Karpas-422 (cell line): Measurements from ENCODE around the gene PRDM8. TPM values are rescaled to one million over a fixed set of nuclear protein-coding genes. Genes with fewer than 3 reads are reported as not detected.

Source experiments
- DNase-seq: peaks from one replicate; pipeline ENCODE4 v3.0.0-alpha.2; 2015
- H2AFZ ChIP-seq: fragments of 200-600 bp; sonication (generic); 2 replicates; pipeline ENCODE4 v1.6.1; 2014; ENCODE audit warnings: antibody characterized with exemption, low read length, mixed read lengths
- H3K27ac ChIP-seq: fragments of 200-600 bp; sonication (generic); 2 replicates; pipeline ENCODE4 v1.5.1; 2014; ENCODE audit warnings: mild to moderate bottlenecking, low read length, moderate library complexity
- H3K27me3 ChIP-seq: fragments of 200-600 bp; sonication (generic); 2 replicates; pipeline ENCODE4 v1.6.1; 2014; ENCODE audit warnings: low read length, mixed read lengths
- H3K36me3 ChIP-seq: fragments of 200-600 bp; sonication (generic); 2 replicates; pipeline ENCODE4 v1.6.1; 2014; ENCODE audit warnings: low read length, mixed read lengths; ENCODE audit not compliant: insufficient read depth
- H3K4me1 ChIP-seq: fragments of 200-600 bp; sonication (generic); 2 replicates; pipeline ENCODE4 v1.6.1; 2014; ENCODE audit warnings: mild to moderate bottlenecking, low read length, mixed read lengths
- H3K4me2 ChIP-seq: fragments of 200-600 bp; sonication (generic); 2 replicates; pipeline ENCODE4 v1.6.1; 2014; ENCODE audit warnings: low read length, low read depth, mild to moderate bottlenecking; ENCODE audit not compliant: poor library complexity, severe bottlenecking
- H3K4me3 ChIP-seq: fragments of 200-600 bp; sonication (generic); 2 replicates; pipeline ENCODE4 v1.5.1; 2014; ENCODE audit warnings: mild to moderate bottlenecking, antibody characterized with exemption, low read length, mixed read lengths
- H3K79me2 ChIP-seq: fragments of 200-600 bp; sonication (generic); 2 replicates; pipeline ENCODE4 v1.6.1; 2014; ENCODE audit warnings: mild to moderate bottlenecking, low read length, mixed read lengths
- H3K9ac ChIP-seq: fragments of 200-600 bp; sonication (generic); 2 replicates; pipeline ENCODE4 v1.6.0; 2014; ENCODE audit warnings: low read length
- H3K9me2 ChIP-seq: fragments of 200-600 bp; sonication (generic), shearing (Covaris generic); replicated peaks from 2 replicates; pipeline ENCODE4 v1.6.0; 2014; ENCODE audit warnings: mild to moderate bottlenecking, low read length, moderate library complexity; ENCODE audit not compliant: insufficient read depth
- H3K9me3 ChIP-seq: fragments of 300-700, 200-600 bp; sonication (generic); 2 replicates; pipeline ENCODE4 v1.6.1; 2014; ENCODE audit warnings: low read length, mixed read lengths
- H4K20me1 ChIP-seq: fragments of 200-600 bp; sonication (generic); 2 replicates; pipeline ENCODE4 v1.6.1; 2014; ENCODE audit warnings: mild to moderate bottlenecking, antibody characterized with exemption, low read length, low read depth; ENCODE audit not compliant: insufficient read depth
- total RNA-seq: library from RNA; depleted of rRNA; stranded (reverse); fragments of >200 nt; shearing (Covaris generic); gene quantifications from 2 replicates; pipeline ENCODE4 v1.2.3, GENCODE V29; 2014; ENCODE audit warnings: low replicate concordance

PRDM8 gene
- total RNA-seq, 1 experiment from 2014 or later, result not detected

GRCh38 chr4:80231180-80231579, 33.9 kb downstream of the PRDM8 start:
- no peaks in the 10 kb centered on the region for H4K20me1 ChIP-seq
- no peaks in the 10 kb centered on the region for H3K79me2 ChIP-seq
- no peaks in the 10 kb centered on the region for H3K4me1 ChIP-seq
- H3K9me3 ChIP-seq, result no peaks in the 10 kb centered on the region
- no peaks in the 10 kb centered on the region for H3K27me3 ChIP-seq
- no peaks in the 10 kb centered on the region for H3K9me2 ChIP-seq
- H3K4me2 ChIP-seq, result no peak overlapping the region
- no peak overlapping the region for H3K4me3 ChIP-seq
- no peak overlapping the region for H2AFZ ChIP-seq
- H3K27ac ChIP-seq, result no peak overlapping the region
- H3K9ac ChIP-seq, result no peak overlapping the region
- H3K36me3 ChIP-seq, result no peaks in the 10 kb centered on the region
- no peak for DNase-seq

GRCh38 chr4:80232707-80233370, 35.5 kb downstream of the PRDM8 start:
- no peaks in the 10 kb centered on the region for H4K20me1 ChIP-seq
- H3K4me2 ChIP-seq, result no peak overlapping the region
- no peak overlapping the region for H3K4me3 ChIP-seq
- H3K9me2 ChIP-seq, result no peaks in the 10 kb centered on the region
- no peaks in the 10 kb centered on the region for H3K36me3 ChIP-seq
- no peaks in the 10 kb centered on the region for H3K9me3 ChIP-seq
- DNase-seq, result no peak
- no peaks in the 10 kb centered on the region for H3K4me1 ChIP-seq
- no peaks in the 10 kb centered on the region for H3K27me3 ChIP-seq
- no peak overlapping the region for H3K27ac ChIP-seq
- no peaks in the 10 kb centered on the region for H3K79me2 ChIP-seq
- no peak overlapping the region for H2AFZ ChIP-seq
- H3K9ac ChIP-seq, result no peak overlapping the region

- H2AFZ ChIP-seq, result no peak overlapping the region
These were observed 36.1 kb downstream of the PRDM8 start for GRCh38 chr4:80233390-80233789.

GRCh38 chr4:80235451-80235850, 38.1 kb downstream of the PRDM8 start:
- Histone ChIP-seq H3K4me1 (no peaks in the 10 kb centered on the region), H3K4me2 (no peak overlapping the region), H3K9me3 (no peaks in the 10 kb centered on the region), H3K27ac (no peak overlapping the region), H3K27me3 (no peaks in the 10 kb centered on the region), H3K79me2 (no peaks in the 10 kb centered on the region), H3K4me3 (no peak overlapping the region), H3K36me3 (no peaks in the 10 kb centered on the region), H3K9ac (no peak overlapping the region), H4K20me1 (no peaks in the 10 kb centered on the region), H3K9me2 (no peaks in the 10 kb centered on the region), H2AFZ (no peak overlapping the region)
- DNase-seq, result no peak

More at GRCh38 chr4:80233390-80233789, 36.1 kb downstream of the PRDM8 start:
- H3K4me3 ChIP-seq, result no peak overlapping the region
- no peak overlapping the region for H3K9ac ChIP-seq
- no peaks in the 10 kb centered on the region for H3K4me1 ChIP-seq
- H4K20me1 ChIP-seq, result no peaks in the 10 kb centered on the region
- no peaks in the 10 kb centered on the region for H3K9me2 ChIP-seq
- no peaks in the 10 kb centered on the region for H3K9me3 ChIP-seq
- H3K27ac ChIP-seq, result no peak overlapping the region
- no peak overlapping the region for H3K4me2 ChIP-seq
- DNase-seq, result no peak
- no peaks in the 10 kb centered on the region for H3K36me3 ChIP-seq
- no peaks in the 10 kb centered on the region for H3K27me3 ChIP-seq
- H3K79me2 ChIP-seq, result no peaks in the 10 kb centered on the region

GRCh38 chr4:80237992-80238391, 40.7 kb downstream of the PRDM8 start:
- no peak for DNase-seq
- H3K9me3 ChIP-seq, result no peaks in the 10 kb centered on the region
- no peaks in the 10 kb centered on the region for H3K9me2 ChIP-seq
- H3K4me2 ChIP-seq, result no peak overlapping the region
- H3K9ac ChIP-seq, result no peak overlapping the region
- no peaks in the 10 kb centered on the region for H3K79me2 ChIP-seq
- no peak overlapping the region for H3K27ac ChIP-seq
- no peak overlapping the region for H2AFZ ChIP-seq
- H3K36me3 ChIP-seq, result no peaks in the 10 kb centered on the region
- no peak overlapping the region for H3K4me3 ChIP-seq
- H4K20me1 ChIP-seq, result no peaks in the 10 kb centered on the region
- no peaks in the 10 kb centered on the region for H3K27me3 ChIP-seq
- no peaks in the 10 kb centered on the region for H3K4me1 ChIP-seq

- no peak overlapping the region for H3K4me2 ChIP-seq
- no peak overlapping the region for H3K27ac ChIP-seq
- H3K79me2 ChIP-seq, result no peaks in the 10 kb centered on the region
- H2AFZ ChIP-seq, result no peak overlapping the region
- no peaks in the 10 kb centered on the region for H4K20me1 ChIP-seq
- H3K36me3 ChIP-seq, result no peaks in the 10 kb centered on the region
- H3K27me3 ChIP-seq, result no peaks in the 10 kb centered on the region
- DNase-seq, result no peak
- H3K9me3 ChIP-seq, result no peaks in the 10 kb centered on the region
- H3K9me2 ChIP-seq, result no peaks in the 10 kb centered on the region
- no peak overlapping the region for H3K9ac ChIP-seq
- no peaks in the 10 kb centered on the region for H3K4me1 ChIP-seq
- H3K4me3 ChIP-seq, result no peak overlapping the region
These were observed 42.3 kb downstream of the PRDM8 start for GRCh38 chr4:80239480-80240150.

- Histone ChIP-seq H3K36me3 (no peaks in the 10 kb centered on the region), H3K27ac (no peak overlapping the region), H3K9me2 (no peaks in the 10 kb centered on the region), H3K9me3 (no peaks in the 10 kb centered on the region), H3K9ac (no peak overlapping the region), H3K4me1 (no peaks in the 10 kb centered on the region), H3K4me3 (no peak overlapping the region), H3K27me3 (no peaks in the 10 kb centered on the region), H3K79me2 (no peaks in the 10 kb centered on the region), H2AFZ (no peak overlapping the region), H4K20me1 (no peaks in the 10 kb centered on the region), H3K4me2 (no peak overlapping the region)
- no peak for DNase-seq
These were observed 43.7 kb downstream of the PRDM8 start for GRCh38 chr4:80240976-80241375.

- Histone ChIP-seq H3K4me1 (no peaks in the 10 kb centered on the region), H3K79me2 (no peaks in the 10 kb centered on the region), H3K9ac (no peak overlapping the region), H2AFZ (no peak overlapping the region), H3K4me2 (no peak overlapping the region), H4K20me1 (no peaks in the 10 kb centered on the region), H3K36me3 (no peaks in the 10 kb centered on the region), H3K9me3 (no peaks in the 10 kb centered on the region), H3K27ac (no peak overlapping the region), H3K27me3 (no peaks in the 10 kb centered on the region), H3K9me2 (no peaks in the 10 kb centered on the region), H3K4me3 (no peak overlapping the region)
- DNase-seq, result no peak
These were observed 46.1 kb downstream of the PRDM8 start for GRCh38 chr4:80243274-80244018.
